Uterus (tissue), 2 donors: Measurements from ENCODE around the gene SRCIN1.

ENCODE experiments used
- POLR2A ChIP-seq, 2 donors: fragments of 450-650 bp; IDR thresholded peaks; one replicate each; pipeline ENCODE4 v1.6.1; 2016; ENCODE audit warnings: antibody characterized with exemption in 2 of 2, mild to moderate bottlenecking in 1 of 2, moderate library complexity in 1 of 2
- TF ChIP-seq, protein P1 (sequence below), 4 experiments: fragments of 200-600 bp in 2 of 4; fragments of 450-650 bp in 2 of 4; sonication (generic) in 2 of 4; IDR thresholded peaks; one replicate each; pipeline ENCODE4 v1.5.1; 2016 to 2019; ENCODE audit warnings: antibody characterized with exemption in 4 of 4, mild to moderate bottlenecking in 2 of 4, moderate library complexity in 1 of 4

DNA sequence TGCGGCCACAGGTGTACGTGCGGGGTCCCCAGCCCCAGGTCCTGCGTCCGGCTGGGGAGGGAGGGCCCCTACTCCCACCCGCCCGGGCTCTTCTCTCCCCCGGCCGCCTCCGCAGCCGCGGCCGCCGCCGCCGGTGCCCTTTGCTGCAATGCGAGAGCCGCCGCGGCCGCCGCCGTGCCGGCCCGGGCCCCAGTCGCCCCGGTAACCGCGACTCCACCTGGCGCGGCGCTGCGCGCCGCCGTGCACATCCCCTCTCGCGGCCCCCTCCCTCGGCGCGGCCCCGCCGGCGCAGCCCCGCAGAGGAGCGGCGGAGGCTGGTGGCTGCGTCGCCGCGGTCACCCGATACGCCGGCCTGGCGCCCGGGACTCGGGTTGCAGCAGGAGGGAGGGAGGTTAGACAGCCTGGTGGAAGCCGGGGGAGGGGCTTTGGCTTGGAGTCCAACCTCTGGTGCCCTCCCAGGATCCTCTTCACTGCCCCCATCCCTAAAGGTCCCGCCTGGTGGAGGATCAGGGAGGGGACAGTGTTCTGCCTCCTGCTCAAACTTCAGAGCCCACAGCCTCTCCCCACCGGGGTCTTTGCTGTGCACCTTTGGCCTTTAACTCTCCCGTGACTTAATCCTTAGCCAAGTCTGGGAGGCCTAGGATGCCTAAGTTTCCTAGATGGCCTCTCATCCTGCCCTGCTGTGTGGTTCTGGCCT lies 32.9 kb downstream of the SRCIN1 start:
- TF ChIP-seq POLR2A (IDR thresholded peaks at IDR 0.05), result no peak
- TF ChIP-seq, protein P1, sequence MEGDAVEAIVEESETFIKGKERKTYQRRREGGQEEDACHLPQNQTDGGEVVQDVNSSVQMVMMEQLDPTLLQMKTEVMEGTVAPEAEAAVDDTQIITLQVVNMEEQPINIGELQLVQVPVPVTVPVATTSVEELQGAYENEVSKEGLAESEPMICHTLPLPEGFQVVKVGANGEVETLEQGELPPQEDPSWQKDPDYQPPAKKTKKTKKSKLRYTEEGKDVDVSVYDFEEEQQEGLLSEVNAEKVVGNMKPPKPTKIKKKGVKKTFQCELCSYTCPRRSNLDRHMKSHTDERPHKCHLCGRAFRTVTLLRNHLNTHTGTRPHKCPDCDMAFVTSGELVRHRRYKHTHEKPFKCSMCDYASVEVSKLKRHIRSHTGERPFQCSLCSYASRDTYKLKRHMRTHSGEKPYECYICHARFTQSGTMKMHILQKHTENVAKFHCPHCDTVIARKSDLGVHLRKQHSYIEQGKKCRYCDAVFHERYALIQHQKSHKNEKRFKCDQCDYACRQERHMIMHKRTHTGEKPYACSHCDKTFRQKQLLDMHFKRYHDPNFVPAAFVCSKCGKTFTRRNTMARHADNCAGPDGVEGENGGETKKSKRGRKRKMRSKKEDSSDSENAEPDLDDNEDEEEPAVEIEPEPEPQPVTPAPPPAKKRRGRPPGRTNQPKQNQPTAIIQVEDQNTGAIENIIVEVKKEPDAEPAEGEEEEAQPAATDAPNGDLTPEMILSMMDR (IDR thresholded peaks at IDR 0.05), result no peak
